H9 (cell line): ENCODE measurements around the gene TMEM250. TPM values are rescaled to one million over a fixed set of nuclear protein-coding genes. Genes with fewer than 3 reads are reported as not detected.
A peak's percentile ranks its signal among the peaks of the same experiment; 100 is the strongest.

Experiments
- DNase-seq: peaks from one replicate; pipeline ENCODE4 v3.0.0-alpha.2; 2017
- H2AFZ ChIP-seq: one replicate; pipeline ENCODE4 v1.6.1; 2013; ENCODE audit warnings: mild to moderate bottlenecking, low read length, control low read depth, moderate library complexity
- H2AK5ac ChIP-seq: 2 replicates; pipeline ENCODE4 v1.6.1; 2013; ENCODE audit warnings: low read length, control low read depth, mixed read lengths; ENCODE audit not compliant: insufficient read length
- H2BK120ac ChIP-seq: one replicate; pipeline ENCODE4 v1.6.1; 2013; ENCODE audit warnings: low read depth, mild to moderate bottlenecking, low read length, control low read depth, inconsistent platforms; ENCODE audit not compliant: poor library complexity, severe bottlenecking
- H2BK12ac ChIP-seq: 2 replicates; pipeline ENCODE4 v1.6.1; 2013; ENCODE audit warnings: low read length, control low read depth, mixed read lengths, low read depth; ENCODE audit not compliant: insufficient read length
- H2BK15ac ChIP-seq: 2 replicates; pipeline ENCODE4 v1.6.1; 2013; ENCODE audit warnings: low read depth, low read length, control low read depth
- H2BK20ac ChIP-seq: one replicate; pipeline ENCODE4 v1.6.1; 2013; ENCODE audit warnings: low read depth, mild to moderate bottlenecking, low read length, control low read depth, inconsistent platforms; ENCODE audit not compliant: poor library complexity, severe bottlenecking
- H2BK5ac ChIP-seq: 2 replicates; pipeline ENCODE4 v1.6.1; 2013; ENCODE audit warnings: low read length, control low read depth, mixed read lengths; ENCODE audit not compliant: insufficient read length
- H3K14ac ChIP-seq: 2 replicates; pipeline ENCODE4 v1.6.1; 2013; ENCODE audit warnings: low read length, control low read depth; ENCODE audit not compliant: insufficient read depth
- H3K18ac ChIP-seq: 2 replicates; pipeline ENCODE4 v1.6.1; 2013; ENCODE audit warnings: low read depth, mild to moderate bottlenecking, mixed read lengths, low read length, control low read depth; ENCODE audit not compliant: insufficient read length
- H3K23ac ChIP-seq: 2 replicates; pipeline ENCODE4 v1.6.1; 2013; ENCODE audit warnings: low read length, control low read depth, mixed read lengths, low read depth; ENCODE audit not compliant: insufficient read length
- H3K23me2 ChIP-seq: 2 replicates; pipeline ENCODE4 v1.6.1; 2013; ENCODE audit warnings: low read depth, mild to moderate bottlenecking, mixed read lengths, low read length, control low read depth; ENCODE audit not compliant: insufficient read length, poor library complexity, severe bottlenecking
- H3K27ac ChIP-seq: 2 replicates; pipeline ENCODE4 v1.5.1; 2013; ENCODE audit warnings: low read length, control low read depth, mixed read lengths, low read depth; ENCODE audit not compliant: insufficient read length
- H3K27me3 ChIP-seq: 2 replicates; pipeline ENCODE4 v1.6.1; 2013; ENCODE audit warnings: low read length, control low read depth, inconsistent platforms; ENCODE audit not compliant: insufficient read depth
- H3K4ac ChIP-seq: 2 replicates; pipeline ENCODE4 v1.6.1; 2013; ENCODE audit warnings: low read depth, mild to moderate bottlenecking, control low read depth, inconsistent platforms, low read length, moderate library complexity
- H3K4me1 ChIP-seq: 2 replicates; pipeline ENCODE4 v1.6.1; 2013; ENCODE audit warnings: low read length, control low read depth, inconsistent platforms; ENCODE audit not compliant: insufficient read depth
- H3K4me2 ChIP-seq: 2 replicates; pipeline ENCODE4 v1.6.1; 2013; ENCODE audit warnings: low read length, control low read depth, mixed read lengths; ENCODE audit not compliant: insufficient read length, insufficient read depth
- H3K56ac ChIP-seq: 2 replicates; pipeline ENCODE4 v1.6.1; 2013; ENCODE audit warnings: low read depth, mild to moderate bottlenecking, mixed read lengths, low read length, control low read depth; ENCODE audit not compliant: insufficient read length
- H3K79me1 ChIP-seq: 2 replicates; pipeline ENCODE4 v1.6.1; 2013; ENCODE audit warnings: low read depth, mild to moderate bottlenecking, moderate library complexity, low read length, control low read depth, inconsistent platforms; ENCODE audit not compliant: insufficient read depth, poor library complexity, severe bottlenecking
- H3K79me2 ChIP-seq: 2 replicates; pipeline ENCODE4 v1.6.1; 2013; ENCODE audit warnings: low read length, control low read depth, inconsistent platforms; ENCODE audit not compliant: insufficient read depth
- H3K9ac ChIP-seq: 2 replicates; pipeline ENCODE4 v1.6.1; 2013; ENCODE audit warnings: low read length, control low read depth, mixed read lengths; ENCODE audit not compliant: insufficient read length; ENCODE audit errors: extremely low read depth
- H3K9me3 ChIP-seq: one replicate; pipeline ENCODE4 v1.6.1; 2013; ENCODE audit warnings: low read depth, low read length, inconsistent platforms; ENCODE audit not compliant: control insufficient read depth
- H3T11ph ChIP-seq: one replicate; pipeline ENCODE4 v1.6.1; 2013; ENCODE audit warnings: mild to moderate bottlenecking, low read length, control low read depth, inconsistent platforms
- H4K20me1 ChIP-seq: one replicate; pipeline ENCODE4 v1.6.1; 2013; ENCODE audit not compliant: control insufficient read depth, insufficient read length, insufficient read depth
- H4K5ac ChIP-seq: 2 replicates; pipeline ENCODE4 v1.6.1; 2013; ENCODE audit warnings: low read depth, mild to moderate bottlenecking, mixed read lengths, low read length, control low read depth; ENCODE audit not compliant: insufficient read length
- H4K8ac ChIP-seq: replicated peaks from 2 replicates; pipeline ENCODE4 v1.6.1; 2013; ENCODE audit warnings: low read length, control low read depth, mixed read lengths, low read depth; ENCODE audit not compliant: insufficient read length
- H4K91ac ChIP-seq: 2 replicates; pipeline ENCODE4 v1.6.1; 2013; ENCODE audit warnings: low read depth, mild to moderate bottlenecking, moderate library complexity, mixed read lengths, low read length, control low read depth; ENCODE audit not compliant: insufficient read length
- H3K27ac Mint-ChIP-seq, 3 experiments: 2 replicates in 2 of 3; 3 replicates in 1 of 3; pipeline ENCODE4 v1.8.0; 2020 to 2021; ENCODE audit warnings: mixed read lengths in 3 of 3, mild to moderate bottlenecking in 1 of 3, moderate library complexity in 1 of 3
- H3K27me3 Mint-ChIP-seq: 2 replicates; pipeline ENCODE4 v1.8.0; 2021; ENCODE audit warnings: low read depth, mild to moderate bottlenecking, moderate library complexity, mixed read lengths
- H3K36me3 Mint-ChIP-seq, 3 experiments: 2 replicates in 2 of 3; 3 replicates in 1 of 3; pipeline ENCODE4 v1.8.0; 2020 to 2021; ENCODE audit warnings: low read depth in 3 of 3, mixed read lengths in 3 of 3; ENCODE audit not compliant: insufficient read depth in 1 of 3
- H3K4me1 Mint-ChIP-seq, 2 experiments: 2 replicates each; pipeline ENCODE4 v1.8.0; 2020; ENCODE audit warnings: mixed read lengths in 2 of 2
- H3K4me3 Mint-ChIP-seq, 2 experiments: 2 replicates in 1 of 2; 3 replicates in 1 of 2; pipeline ENCODE4 v1.8.0; 2020 to 2021; ENCODE audit warnings: mild to moderate bottlenecking in 2 of 2, mixed read lengths in 2 of 2, moderate library complexity in 1 of 2
- H3K9me3 Mint-ChIP-seq, 2 experiments: 2 replicates in 1 of 2; 3 replicates in 1 of 2; pipeline ENCODE4 v1.8.0; 2020; ENCODE audit warnings: mild to moderate bottlenecking in 2 of 2, mixed read lengths in 2 of 2, moderate library complexity in 1 of 2
- CTCF ChIP-seq: fragments of 200-600 bp; sonication (generic); conservative IDR thresholded peaks from 3 replicates; pipeline ENCODE4 v1.8.0; 2021; ENCODE audit warnings: antibody characterized with exemption, mild to moderate bottlenecking
- whole genome bisulfite sequencing: extraction: QIAGEN DNeasy Blood & Tissue Kit; methylation state at CpG from one replicate; pipeline ENCODE4 v1.1.7; 2013; ENCODE audit warnings: missing lambda C conversion rate, low lambda C conversion rate, mixed read lengths; ENCODE audit not compliant: insufficient read length; ENCODE audit errors: extremely low coverage; 5-methylcytosine and 5-hydroxymethylcytosine counted together
- total RNA-seq: library from RNA; stranded (reverse); gene quantifications from 2 replicates; pipeline ENCODE4 v1.2.1, GENCODE V29; 2021

Gene TMEM250
- total RNA-seq, 1 experiment from 2014 or later, result 48.1 TPM

GRCh38 chr9:136091582-136092352 lies 26.9 kb downstream of the TMEM250 start:
- DNase-seq, result no peak
- H3K27ac ChIP-seq, result no peak overlapping the region
- H2BK5ac ChIP-seq, result no peak overlapping the region
- H3K79me2 ChIP-seq, result no peaks in the 10 kb centered on the region; the same call in 1 of the 2 replicates
- H3K14ac ChIP-seq, result no peak overlapping the region; the same call in 1 of the 2 replicates
- no peak overlapping the region for H2BK15ac ChIP-seq
- no peak overlapping the region for H2BK120ac ChIP-seq
- Mint-ChIP-seq H3K36me3 (no peaks in the 10 kb centered on the region), H3K4me1 (peaks cover 22 to 48% of the 10 kb centered on the region in 2 experiments), H3K9me3 (no peaks in the 10 kb centered on the region), H3K27ac (peak overlapping the region in 1 of 3 experiments; percentile 55; a peak in 1 of 7 replicates), H3K27me3 (peaks cover 21% of the 10 kb centered on the region), H3K4me3 (no peak overlapping the region)
- no peak overlapping the region for H2AK5ac ChIP-seq
- H3K79me1 ChIP-seq, result no peaks in the 10 kb centered on the region
- no peak overlapping the region for H3K9ac ChIP-seq
- H3K9me3 ChIP-seq, result no peaks in the 10 kb centered on the region
- no peak overlapping the region for H3K4ac ChIP-seq
- H3K56ac ChIP-seq, result no peak overlapping the region
- TF ChIP-seq CTCF, result no peak
- no peak overlapping the region for H2BK12ac ChIP-seq
- no peak overlapping the region for H4K91ac ChIP-seq
- no peaks in the 10 kb centered on the region for H3K4me1 ChIP-seq
- H3K27me3 ChIP-seq, result peaks cover 3% of the 10 kb centered on the region; the same call in 1 of the 2 replicates
- H4K5ac ChIP-seq, result no peak overlapping the region
- H2BK20ac ChIP-seq, result no peak overlapping the region
- H4K20me1 ChIP-seq, result peaks cover 6% of the 10 kb centered on the region
- no peak overlapping the region for H3K23ac ChIP-seq
- WGBS, result no CpG with 5 or more reads among the region's 20 CpGs
- no peak overlapping the region for H4K8ac ChIP-seq
- H3K4me2 ChIP-seq, result no peak overlapping the region
- H3K18ac ChIP-seq, result no peak overlapping the region
- no peak overlapping the region for H2AFZ ChIP-seq
- H3T11ph ChIP-seq, result no peak overlapping the region
- H3K23me2 ChIP-seq, result peaks cover 4% of the 10 kb centered on the region
